Trophoblast cell (in vitro differentiated cells and primary cell): ENCODE measurements around the gene WDR7.

Experiments
- DNase-seq, 2 donors: peaks; one replicate each; pipeline ENCODE4 v3.0.0-alpha.2; 2016
- H2AFZ ChIP-seq: 2 replicates; pipeline ENCODE4 v1.6.1; 2013; ENCODE audit warnings: low read length, moderate library complexity, mild to moderate bottlenecking; ENCODE audit not compliant: insufficient read depth, poor library complexity
- H2AK5ac ChIP-seq: 2 replicates; pipeline ENCODE4 v1.6.1; 2013; ENCODE audit warnings: mild to moderate bottlenecking, low read length
- H2BK120ac ChIP-seq: 2 replicates; pipeline ENCODE4 v1.6.1; 2013; ENCODE audit warnings: low read length, mild to moderate bottlenecking, moderate library complexity; ENCODE audit not compliant: insufficient read depth, poor library complexity
- H2BK12ac ChIP-seq: 2 replicates; pipeline ENCODE4 v1.6.1; 2013; ENCODE audit warnings: mild to moderate bottlenecking, low read length, moderate library complexity
- H2BK5ac ChIP-seq: 2 replicates; pipeline ENCODE4 v1.6.1; 2013; ENCODE audit warnings: low read length, low read depth, moderate library complexity, mild to moderate bottlenecking; ENCODE audit not compliant: poor library complexity
- H3K14ac ChIP-seq: 2 replicates; pipeline ENCODE4 v1.6.1; 2013; ENCODE audit warnings: mild to moderate bottlenecking, low read length
- H3K18ac ChIP-seq: 2 replicates; pipeline ENCODE4 v1.6.1; 2013; ENCODE audit warnings: mild to moderate bottlenecking, low read length
- H3K23ac ChIP-seq: 2 replicates; pipeline ENCODE4 v1.6.1; 2013; ENCODE audit warnings: low read length
- H3K27ac ChIP-seq: 2 replicates; pipeline ENCODE4 v1.5.1; 2013; ENCODE audit warnings: low read depth, mild to moderate bottlenecking, inconsistent platforms, low read length, moderate library complexity
- H3K27me3 ChIP-seq: 2 replicates; pipeline ENCODE4 v1.6.1; 2013; ENCODE audit warnings: inconsistent platforms, mild to moderate bottlenecking, low read length, moderate library complexity; ENCODE audit not compliant: insufficient read depth
- H3K36me3 ChIP-seq, 2 experiments: 1 replicate in 1 of 2; 2 replicates in 1 of 2; pipeline ENCODE4 v1.6.1; 2013; ENCODE audit warnings: low read length in 2 of 2, mild to moderate bottlenecking in 2 of 2, moderate library complexity in 1 of 2; ENCODE audit not compliant: insufficient read depth in 2 of 2, control insufficient read depth in 1 of 2
- H3K4ac ChIP-seq: 2 replicates; pipeline ENCODE4 v1.6.1; 2013; ENCODE audit warnings: low read depth, mild to moderate bottlenecking, low read length, moderate library complexity
- H3K4me1 ChIP-seq, 2 experiments: 1 replicate in 1 of 2; 2 replicates in 1 of 2; pipeline ENCODE4 v1.6.1; 2013; ENCODE audit warnings: low read length in 2 of 2, mild to moderate bottlenecking in 2 of 2, moderate library complexity in 1 of 2; ENCODE audit not compliant: insufficient read depth in 2 of 2, control insufficient read depth in 1 of 2
- H3K4me2 ChIP-seq: 2 replicates; pipeline ENCODE4 v1.6.1; 2013; ENCODE audit warnings: inconsistent platforms, mild to moderate bottlenecking, low read length, moderate library complexity
- H3K4me3 ChIP-seq: 2 replicates; pipeline ENCODE4 v1.5.1; 2013; ENCODE audit warnings: mild to moderate bottlenecking, low read depth, low read length, inconsistent platforms
- H3K79me1 ChIP-seq: one replicate; pipeline ENCODE4 v1.6.1; 2013; ENCODE audit warnings: low read length
- H3K79me2 ChIP-seq: 2 replicates; pipeline ENCODE4 v1.6.1; 2013; ENCODE audit warnings: low read length, mild to moderate bottlenecking; ENCODE audit not compliant: control insufficient read depth, insufficient read depth, poor library complexity
- H3K9ac ChIP-seq: 2 replicates; pipeline ENCODE4 v1.6.1; 2013; ENCODE audit warnings: mild to moderate bottlenecking, low read length
- H3K9me3 ChIP-seq: 2 replicates; pipeline ENCODE4 v1.6.1; 2013; ENCODE audit warnings: low read depth, mild to moderate bottlenecking, control low read depth, inconsistent platforms, low read length; ENCODE audit not compliant: insufficient read depth
- H4K12ac ChIP-seq: 2 replicates; pipeline ENCODE4 v1.6.1; 2013; ENCODE audit warnings: low read depth, mild to moderate bottlenecking, low read length, moderate library complexity
- H4K8ac ChIP-seq: 2 replicates; pipeline ENCODE4 v1.6.1; 2013; ENCODE audit warnings: low read depth, mild to moderate bottlenecking, low read length, moderate library complexity
- H4K91ac ChIP-seq: one replicate; pipeline ENCODE4 v1.6.1; 2013; ENCODE audit warnings: low read depth, mild to moderate bottlenecking, low read length, moderate library complexity
- WGBS: extraction: QIAGEN DNeasy Blood & Tissue Kit; methylation state at CpG from one replicate; pipeline ENCODE4 v1.1.7; 2013; ENCODE audit warnings: missing lambda C conversion rate; ENCODE audit not compliant: insufficient read length, insufficient coverage; ENCODE audit errors: extremely low coverage; 5-methylcytosine and 5-hydroxymethylcytosine counted together

The WDR7 gene

GRCh38 chr18:56861244-56861643, 210.1 kb downstream of the WDR7 start:
- Histone ChIP-seq H3K4ac (no peak overlapping the region), H3K36me3 (no peaks in the 10 kb centered on the region)

GRCh38 chr18:56869189-56869777, 218.1 kb downstream of the WDR7 start:
- no peak overlapping the region for H2AFZ ChIP-seq
- no peak overlapping the region for H2BK12ac ChIP-seq
- DNase-seq, result peak; percentile 33 to 77
- WGBS, result no CpG with 5 or more reads among the region's 2 CpGs
- H3K27ac ChIP-seq, result no peak overlapping the region
- H3K18ac ChIP-seq, result no peak overlapping the region
- H4K91ac ChIP-seq, result no peak overlapping the region
- no peak overlapping the region for H4K12ac ChIP-seq
- H3K23ac ChIP-seq, result no peak overlapping the region
- no peak overlapping the region for H3K4me2 ChIP-seq
- no peaks in the 10 kb centered on the region for H3K79me1 ChIP-seq
- H3K79me2 ChIP-seq, result no peaks in the 10 kb centered on the region
- H4K8ac ChIP-seq, result no peak overlapping the region
- H3K4ac ChIP-seq, result no peak overlapping the region
- H3K36me3 ChIP-seq, result no peaks in the 10 kb centered on the region
- H3K4me1 ChIP-seq, result peaks cover 2 to 3% of the 10 kb centered on the region in 2 experiments
- no peaks in the 10 kb centered on the region for H3K9me3 ChIP-seq
- H2AK5ac ChIP-seq, result no peak overlapping the region
- no peak overlapping the region for H2BK120ac ChIP-seq
- no peaks in the 10 kb centered on the region for H3K27me3 ChIP-seq
- no peak overlapping the region for H3K9ac ChIP-seq
- H3K14ac ChIP-seq, result no peak overlapping the region
- H2BK5ac ChIP-seq, result no peak overlapping the region
- H3K4me3 ChIP-seq, result no peak overlapping the region

More at GRCh38 chr18:56861244-56861643, 210.1 kb downstream of the WDR7 start:
- Histone ChIP-seq H3K4me2 (no peak overlapping the region), H3K4me1 (no peaks in the 10 kb centered on the region), H3K9me3 (no peaks in the 10 kb centered on the region), H3K27me3 (no peaks in the 10 kb centered on the region), H3K79me1 (no peaks in the 10 kb centered on the region), H4K8ac (no peak overlapping the region), H2AFZ (no peak overlapping the region), H3K23ac (no peak overlapping the region), H2AK5ac (no peak overlapping the region), H2BK5ac (no peak overlapping the region), H3K14ac (no peak overlapping the region), H2BK120ac (no peak overlapping the region), H4K91ac (no peak overlapping the region), H4K12ac (no peak overlapping the region), H3K27ac (no peak overlapping the region), H3K79me2 (no peaks in the 10 kb centered on the region), H3K4me3 (no peak overlapping the region), H2BK12ac (no peak overlapping the region), H3K18ac (no peak overlapping the region), H3K9ac (no peak overlapping the region)
- WGBS, result no CpG with 5 or more reads among the region's 6 CpGs
- no peak for DNase-seq

GRCh38 chr18:56870982-56871381, 219.8 kb downstream of the WDR7 start:
- H2BK120ac ChIP-seq, result no peak overlapping the region
- no peaks in the 10 kb centered on the region for H3K9me3 ChIP-seq

GRCh38 chr18:56872140-56872539, 221.0 kb downstream of the WDR7 start:
- Histone ChIP-seq H3K27ac (no peak overlapping the region), H2AFZ (no peak overlapping the region), H4K91ac (no peak overlapping the region), H3K4me2 (no peak overlapping the region), H3K14ac (no peak overlapping the region), H4K8ac (no peak overlapping the region), H2BK5ac (no peak overlapping the region), H3K79me2 (no peaks in the 10 kb centered on the region), H2BK12ac (no peak overlapping the region), H3K18ac (no peak overlapping the region), H3K4ac (no peak overlapping the region), H2BK120ac (no peak overlapping the region), H3K23ac (no peak overlapping the region), H3K9me3 (no peaks in the 10 kb centered on the region), H3K4me1 (peaks cover 2 to 3% of the 10 kb centered on the region in 2 experiments), H3K27me3 (no peaks in the 10 kb centered on the region), H3K4me3 (no peak overlapping the region), H2AK5ac (no peak overlapping the region), H3K36me3 (no peaks in the 10 kb centered on the region), H4K12ac (no peak overlapping the region), H3K79me1 (no peaks in the 10 kb centered on the region), H3K9ac (no peak overlapping the region)
- WGBS, result no CpG with 5 or more reads among the region's 1 CpG
- DNase-seq, result no peak

More at GRCh38 chr18:56870982-56871381, 219.8 kb downstream of the WDR7 start:
- Histone ChIP-seq H3K27ac (no peak overlapping the region), H3K23ac (no peak overlapping the region), H4K8ac (no peak overlapping the region), H4K12ac (no peak overlapping the region), H2BK5ac (no peak overlapping the region), H3K4me1 (peaks cover 2 to 3% of the 10 kb centered on the region in 2 experiments), H3K18ac (no peak overlapping the region), H3K9ac (no peak overlapping the region), H3K27me3 (no peaks in the 10 kb centered on the region), H2AFZ (no peak overlapping the region), H3K14ac (no peak overlapping the region), H3K4ac (no peak overlapping the region), H3K36me3 (no peaks in the 10 kb centered on the region), H4K91ac (no peak overlapping the region), H2AK5ac (no peak overlapping the region), H3K4me3 (no peak overlapping the region), H2BK12ac (no peak overlapping the region), H3K4me2 (no peak overlapping the region), H3K79me1 (no peaks in the 10 kb centered on the region), H3K79me2 (no peaks in the 10 kb centered on the region)
- DNase-seq, result no peak
- WGBS, result no CpG with 5 or more reads among the region's 2 CpGs
